ENCODE results near the gene MEMO1.

MEMO1 gene

DNA sequence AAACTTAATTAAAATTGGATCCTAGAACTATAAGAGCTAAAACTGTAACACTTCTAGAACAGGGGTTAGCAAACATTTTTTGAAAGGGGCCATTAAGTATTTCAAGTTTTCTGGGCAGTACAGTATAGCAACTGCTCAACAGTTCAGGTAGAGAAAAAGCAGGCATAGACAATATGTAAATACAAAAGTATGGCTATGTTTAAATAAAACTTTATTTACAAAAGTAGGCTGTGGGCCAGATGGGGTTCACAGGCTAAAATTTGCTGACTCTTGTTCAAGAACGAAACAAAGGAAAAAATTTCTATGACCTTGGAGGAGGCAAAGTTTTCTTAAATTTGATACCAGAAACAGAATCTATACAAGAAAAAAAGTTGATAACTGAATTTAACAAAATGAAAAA is 114.5 kb downstream of the MEMO1 start:
- TF ChIP-seq, protein P1, sequence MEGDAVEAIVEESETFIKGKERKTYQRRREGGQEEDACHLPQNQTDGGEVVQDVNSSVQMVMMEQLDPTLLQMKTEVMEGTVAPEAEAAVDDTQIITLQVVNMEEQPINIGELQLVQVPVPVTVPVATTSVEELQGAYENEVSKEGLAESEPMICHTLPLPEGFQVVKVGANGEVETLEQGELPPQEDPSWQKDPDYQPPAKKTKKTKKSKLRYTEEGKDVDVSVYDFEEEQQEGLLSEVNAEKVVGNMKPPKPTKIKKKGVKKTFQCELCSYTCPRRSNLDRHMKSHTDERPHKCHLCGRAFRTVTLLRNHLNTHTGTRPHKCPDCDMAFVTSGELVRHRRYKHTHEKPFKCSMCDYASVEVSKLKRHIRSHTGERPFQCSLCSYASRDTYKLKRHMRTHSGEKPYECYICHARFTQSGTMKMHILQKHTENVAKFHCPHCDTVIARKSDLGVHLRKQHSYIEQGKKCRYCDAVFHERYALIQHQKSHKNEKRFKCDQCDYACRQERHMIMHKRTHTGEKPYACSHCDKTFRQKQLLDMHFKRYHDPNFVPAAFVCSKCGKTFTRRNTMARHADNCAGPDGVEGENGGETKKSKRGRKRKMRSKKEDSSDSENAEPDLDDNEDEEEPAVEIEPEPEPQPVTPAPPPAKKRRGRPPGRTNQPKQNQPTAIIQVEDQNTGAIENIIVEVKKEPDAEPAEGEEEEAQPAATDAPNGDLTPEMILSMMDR (IDR thresholded peaks at IDR 0.05; ENCODE audit: low read depth, low read length, poor library complexity, severe bottlenecking) = no peak
- TF ChIP-seq EZH2phosphoT487 (IDR thresholded peaks at IDR 0.05; ENCODE audit: borderline replicate concordance, low read length) = no peak
- Histone ChIP-seq H3K4me2 (ENCODE audit: low read length) (no peak overlapping the region), H3K36me3 (ENCODE audit: control insufficient read depth, low read length) (peaks cover 28% of the 10 kb centered on the region), H3F3A (ENCODE audit: control insufficient read depth, insufficient read depth) (peaks cover 5% of the 10 kb centered on the region; the same call in 1 of the 2 replicates), H3K9me3 (ENCODE audit: control insufficient read depth, insufficient read depth, low read length) (peaks cover 7% of the 10 kb centered on the region), H4K20me1 (ENCODE audit: control insufficient read depth, insufficient read depth, low read depth, low read length) (no peaks in the 10 kb centered on the region), H3K9me2 (replicated peaks; ENCODE audit: control insufficient read depth, low read length) (no peaks in the 10 kb centered on the region), H3K4me3 (ENCODE audit: low read length) (no peak overlapping the region), H3K27me3 (ENCODE audit: control insufficient read depth, low read length) (no peaks in the 10 kb centered on the region), H3K4me1 (ENCODE audit: control insufficient read depth, low read length) (0 out of 2 replicates have a peak, but pooled peaks cover 4% of the 10 kb centered on the region), H3K79me2 (ENCODE audit: control insufficient read depth, low read length) (no peaks in the 10 kb centered on the region), H3K27ac (ENCODE audit: low read depth, low read length) (no peak overlapping the region)

DNA sequence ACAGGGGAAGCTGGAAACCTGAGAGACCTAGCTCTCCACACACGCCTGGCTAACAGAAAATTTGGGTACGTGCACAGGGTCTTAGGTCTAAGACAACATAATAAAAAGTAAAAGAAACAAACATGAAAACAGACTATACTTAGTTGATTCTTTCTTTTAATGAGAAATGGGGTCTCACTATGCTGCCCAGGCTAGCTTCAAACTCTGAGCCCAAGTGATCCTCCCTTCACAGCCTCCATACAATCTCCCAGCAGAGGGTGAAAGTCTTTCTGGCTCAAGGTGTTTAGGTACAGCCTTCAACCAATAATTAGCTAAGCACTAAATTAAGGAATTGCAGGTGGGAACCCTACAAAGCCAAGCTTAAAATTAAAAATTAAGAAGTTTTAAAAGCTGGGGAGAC is 116.2 kb downstream of the MEMO1 start:
- H3F3A ChIP-seq (ENCODE audit: control insufficient read depth, insufficient read depth) = peaks cover 8% of the 10 kb centered on the region; the same call in 1 of the 2 replicates
- no peak overlapping the region for H3K4me3 ChIP-seq (ENCODE audit: low read length)
- H3K36me3 ChIP-seq (ENCODE audit: control insufficient read depth, low read length) = peaks cover 26% of the 10 kb centered on the region
- TF ChIP-seq, protein P1 (IDR thresholded peaks at IDR 0.05; ENCODE audit: low read depth, low read length, poor library complexity, severe bottlenecking) = no peak
- TF ChIP-seq EZH2phosphoT487 (IDR thresholded peaks at IDR 0.05; ENCODE audit: borderline replicate concordance, low read length) = no peak
- no peaks in the 10 kb centered on the region for H4K20me1 ChIP-seq (ENCODE audit: control insufficient read depth, insufficient read depth, low read depth, low read length)
- H3K27ac ChIP-seq (ENCODE audit: low read depth, low read length) = no peak overlapping the region
- H3K4me1 ChIP-seq (ENCODE audit: control insufficient read depth, low read length) = peaks cover 17% of the 10 kb centered on the region
- no peak overlapping the region for H3K4me2 ChIP-seq (ENCODE audit: low read length)
- no peaks in the 10 kb centered on the region for H3K27me3 ChIP-seq (ENCODE audit: control insufficient read depth, low read length)
- peaks cover 6% of the 10 kb centered on the region for H3K9me3 ChIP-seq (ENCODE audit: control insufficient read depth, insufficient read depth, low read length)
- H3K9me2 ChIP-seq (replicated peaks; ENCODE audit: control insufficient read depth, low read length) = no peaks in the 10 kb centered on the region
- no peaks in the 10 kb centered on the region for H3K79me2 ChIP-seq (ENCODE audit: control insufficient read depth, low read length)

DNA sequence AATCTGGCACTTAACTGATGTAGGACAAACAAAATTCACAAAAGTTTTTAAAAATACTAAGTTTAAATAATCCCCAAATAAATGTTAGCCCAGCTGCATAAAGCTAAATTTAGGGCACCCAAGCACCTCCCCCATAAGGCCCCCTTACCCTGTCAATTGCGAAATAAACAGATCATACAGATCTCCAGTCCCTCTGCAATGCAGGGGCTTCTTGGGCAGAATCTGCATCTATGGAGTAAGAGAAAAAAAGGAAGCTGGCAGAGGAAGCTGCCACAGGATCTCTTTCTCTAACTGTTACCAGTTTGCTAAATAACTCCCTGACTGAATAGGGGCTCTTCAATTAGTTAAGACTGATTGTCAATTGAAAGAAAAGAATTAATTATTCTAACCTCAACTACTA is 117.7 kb downstream of the MEMO1 start:
- no peak for TF ChIP-seq EZH2phosphoT487 (IDR thresholded peaks at IDR 0.05; ENCODE audit: borderline replicate concordance, low read length)
- H3F3A ChIP-seq (ENCODE audit: control insufficient read depth, insufficient read depth) = peaks cover 11% of the 10 kb centered on the region; the same call in 1 of the 2 replicates
- H3K27ac ChIP-seq (ENCODE audit: low read depth, low read length) = no peak overlapping the region
- H3K36me3 ChIP-seq (ENCODE audit: control insufficient read depth, low read length) = peaks cover 20% of the 10 kb centered on the region
- H4K20me1 ChIP-seq (ENCODE audit: control insufficient read depth, insufficient read depth, low read depth, low read length) = no peaks in the 10 kb centered on the region
- no peaks in the 10 kb centered on the region for H3K27me3 ChIP-seq (ENCODE audit: control insufficient read depth, low read length)
- H3K9me2 ChIP-seq (replicated peaks; ENCODE audit: control insufficient read depth, low read length) = no peaks in the 10 kb centered on the region
- peaks cover 33% of the 10 kb centered on the region for H3K4me1 ChIP-seq (ENCODE audit: control insufficient read depth, low read length)
- no peak overlapping the region for H3K4me3 ChIP-seq (ENCODE audit: low read length)
- H3K9me3 ChIP-seq (ENCODE audit: control insufficient read depth, insufficient read depth, low read length) = peaks cover 3% of the 10 kb centered on the region
- H3K4me2 ChIP-seq (ENCODE audit: low read length) = no peak overlapping the region
- peaks cover 4% of the 10 kb centered on the region for H3K79me2 ChIP-seq (ENCODE audit: control insufficient read depth, low read length)

DNA sequence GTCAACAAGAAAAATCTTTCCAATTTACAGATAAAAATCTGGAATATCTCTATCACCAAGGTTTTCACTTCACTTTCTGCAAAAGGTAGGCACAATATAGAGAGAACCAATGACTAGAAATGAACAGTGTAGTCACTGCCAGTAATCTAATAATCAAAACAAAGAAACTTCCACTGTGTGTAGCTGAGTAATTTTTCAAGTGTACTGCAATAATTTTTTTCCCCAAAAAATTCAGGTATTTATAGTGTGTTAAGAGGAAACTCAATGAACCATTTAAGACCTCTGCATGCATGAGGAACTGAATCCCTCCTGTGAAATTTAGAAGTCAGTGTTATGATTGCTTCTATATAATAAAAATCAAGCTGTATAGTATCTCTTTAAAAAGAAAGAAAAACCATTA is 121.8 kb downstream of the MEMO1 start:
- peaks cover 12% of the 10 kb centered on the region for H3K79me2 ChIP-seq (ENCODE audit: control insufficient read depth, low read length)
- H3F3A ChIP-seq (ENCODE audit: control insufficient read depth, insufficient read depth) = peaks cover 11% of the 10 kb centered on the region
- no peaks in the 10 kb centered on the region for H4K20me1 ChIP-seq (ENCODE audit: control insufficient read depth, insufficient read depth, low read depth, low read length)
- H3K4me3 ChIP-seq (ENCODE audit: low read length) = no peak overlapping the region
- H3K9me3 ChIP-seq (ENCODE audit: control insufficient read depth, insufficient read depth, low read length) = no peaks in the 10 kb centered on the region
- H3K27me3 ChIP-seq (ENCODE audit: control insufficient read depth, low read length) = no peaks in the 10 kb centered on the region
- no peak overlapping the region for H3K27ac ChIP-seq (ENCODE audit: low read depth, low read length)
- peaks cover 42% of the 10 kb centered on the region for H3K4me1 ChIP-seq (ENCODE audit: control insufficient read depth, low read length)
- no peaks in the 10 kb centered on the region for H3K9me2 ChIP-seq (replicated peaks; ENCODE audit: control insufficient read depth, low read length)
- H3K36me3 ChIP-seq (ENCODE audit: control insufficient read depth, low read length) = peaks cover 33% of the 10 kb centered on the region
- TF ChIP-seq, protein P1 (IDR thresholded peaks at IDR 0.05; ENCODE audit: low read depth, low read length, poor library complexity, severe bottlenecking) = no peak
- TF ChIP-seq EZH2phosphoT487 (IDR thresholded peaks at IDR 0.05; ENCODE audit: borderline replicate concordance, low read length) = no peak
- H3K4me2 ChIP-seq (ENCODE audit: low read length) = peak overlapping the region; percentile 22
